H1 (cell line): ENCODE measurements around the gene UQCRQ. TPM values are rescaled to one million over a fixed set of nuclear protein-coding genes. Genes with fewer than 3 reads are reported as not detected.

Source experiments
- CTCF ChIA-PET: fragments of 300-600 bp; sonication (Branson Sonifier 250); formaldehyde crosslinking; loops from one replicate; lab custom pipeline; 2021; ENCODE audit not compliant: partially characterized antibody; lab: Charles Lee
- POLR2A ChIA-PET: fragments of 300-600 bp; sonication (Branson Sonifier 250); formaldehyde crosslinking; loops from one replicate; lab custom pipeline; 2021; ENCODE audit warnings: inconsistent platforms; ENCODE audit not compliant: partially characterized antibody; lab: Charles Lee
- DNase-seq, 2 experiments: peaks; one replicate each; pipeline versions ENCODE4 v3.0.0 to v3.0.0-alpha.2; 2010 to 2022; ENCODE audit warnings: low spot score in 2 of 2, low read depth in 1 of 2, mixed read lengths in 1 of 2
- FAIRE-seq: peaks from 2 replicates; lab custom pipeline; 2011; peaks lifted over from hg19 to GRCh38; lab: Jason Lieb, UNC
- H2AFZ ChIP-seq: 2 replicates; pipeline ENCODE4 v1.8.1; 2012; ENCODE audit warnings: low read length, inconsistent platforms
- H2AK5ac ChIP-seq: 2 replicates; pipeline ENCODE4 v1.6.1; 2013; ENCODE audit warnings: low read depth, low read length
- H2BK120ac ChIP-seq: replicated peaks from 2 replicates; pipeline ENCODE3; 2013; ENCODE audit warnings: low read depth, low read length, inconsistent platforms
- H2BK12ac ChIP-seq: 2 replicates; pipeline ENCODE4 v1.6.1; 2013; ENCODE audit warnings: low read depth, low read length
- H2BK15ac ChIP-seq: 2 replicates; pipeline ENCODE4 v1.6.1; 2013; ENCODE audit warnings: low read length
- H2BK20ac ChIP-seq: 2 replicates; pipeline ENCODE4 v1.6.1; 2013; ENCODE audit warnings: low read length
- H2BK5ac ChIP-seq: 2 replicates; pipeline ENCODE4 v1.6.1; 2013; ENCODE audit warnings: low read depth, low read length
- H3K14ac ChIP-seq: 2 replicates; pipeline ENCODE4 v1.6.1; 2013; ENCODE audit warnings: inconsistent platforms; ENCODE audit not compliant: insufficient read length
- H3K18ac ChIP-seq: 2 replicates; pipeline ENCODE4 v1.6.1; 2013; ENCODE audit warnings: low read length; ENCODE audit errors: extremely low read depth
- H3K23ac ChIP-seq: 2 replicates; pipeline ENCODE4 v1.6.1; 2013; ENCODE audit warnings: inconsistent platforms; ENCODE audit not compliant: insufficient read length
- H3K23me2 ChIP-seq: 2 replicates; pipeline ENCODE4 v1.6.1; 2013; ENCODE audit warnings: low read depth, low read length
- H3K27ac ChIP-seq: 2 replicates; pipeline ENCODE4 v1.6.1; 2011; ENCODE audit warnings: low read depth, low read length, inconsistent platforms
- H3K27me3 ChIP-seq, 4 experiments: replicated peaks in 1 of 4; 1 replicate in 1 of 4; 2 replicates in 3 of 4; pipeline versions ENCODE4 v1.6.1 to v1.8.1; 2011 to 2013; ENCODE audit warnings: low read length in 3 of 4, mild to moderate bottlenecking in 3 of 4, inconsistent platforms in 2 of 4, mixed read lengths in 2 of 4, moderate library complexity in 1 of 4; ENCODE audit not compliant: control insufficient read depth in 3 of 4, insufficient read depth in 3 of 4; ENCODE audit errors: extremely low read depth in 1 of 4
- H3K36me3 ChIP-seq, 4 experiments: 2 replicates each; pipeline versions ENCODE4 v1.6.1 to v1.8.1; 2011 to 2013; ENCODE audit warnings: mild to moderate bottlenecking in 4 of 4, low read length in 3 of 4, moderate library complexity in 2 of 4, control low read depth in 1 of 4, inconsistent platforms in 1 of 4; ENCODE audit not compliant: insufficient read depth in 4 of 4, control insufficient read depth in 2 of 4
- H3K4ac ChIP-seq: replicated peaks from 2 replicates; pipeline ENCODE3; 2013; ENCODE audit warnings: low read length, low read depth, mixed read lengths, inconsistent platforms; ENCODE audit not compliant: insufficient read length
- H3K4me1 ChIP-seq, 4 experiments: replicated peaks in 1 of 4; 1 replicate in 1 of 4; 2 replicates in 3 of 4; pipeline versions ENCODE4 v1.6.1 to v1.8.1; 2011 to 2013; ENCODE audit warnings: low read length in 3 of 4, inconsistent platforms in 2 of 4, mixed read lengths in 1 of 4; ENCODE audit not compliant: insufficient read depth in 4 of 4, control insufficient read depth in 3 of 4
- H3K4me2 ChIP-seq, 2 experiments: 2 replicates each; pipeline versions ENCODE4 v1.6.1 to v1.8.1; 2011 to 2013; ENCODE audit warnings: low read depth in 2 of 2, low read length in 2 of 2, control low read depth in 1 of 2, inconsistent platforms in 1 of 2, mild to moderate bottlenecking in 1 of 2; ENCODE audit not compliant: insufficient read depth in 1 of 2
- H3K4me3 ChIP-seq, 4 experiments: fragments of 200-600, 300-600 bp in 1 of 4; sonication (generic), shearing (Covaris generic), sonication (Bioruptor Twin) in 1 of 4; 2 replicates each; pipeline versions ENCODE4 v1.5.1 to v1.8.1; 2011 to 2016; ENCODE audit warnings: low read length in 4 of 4, low read depth in 3 of 4, control low read depth in 2 of 4, inconsistent platforms in 2 of 4, mild to moderate bottlenecking in 2 of 4, mixed read lengths in 1 of 4, moderate library complexity in 1 of 4; ENCODE audit not compliant: insufficient read depth in 2 of 4; ENCODE audit errors: extremely low read depth in 1 of 4
- H3K56ac ChIP-seq: replicated peaks from 2 replicates; pipeline ENCODE3; 2013; ENCODE audit warnings: low read depth, mild to moderate bottlenecking, mixed read lengths, low read length, inconsistent platforms; ENCODE audit not compliant: insufficient read length
- H3K79me1 ChIP-seq: 2 replicates; pipeline ENCODE4 v1.6.1; 2013; ENCODE audit warnings: low read depth, low read length, control low read depth
- H3K79me2 ChIP-seq, 2 experiments: 2 replicates each; pipeline versions ENCODE4 v1.6.1 to v1.8.1; 2012 to 2013; ENCODE audit warnings: low read length in 2 of 2, mild to moderate bottlenecking in 2 of 2, inconsistent platforms in 1 of 2; ENCODE audit not compliant: insufficient read depth in 2 of 2, control insufficient read depth in 1 of 2
- H3K9ac ChIP-seq, 4 experiments: replicated peaks in 1 of 4; 1 replicate in 1 of 4; 2 replicates in 3 of 4; pipeline versions ENCODE4 v1.6.1 to v1.8.1; 2011 to 2013; ENCODE audit warnings: low read depth in 3 of 4, low read length in 3 of 4, control low read depth in 2 of 4, mild to moderate bottlenecking in 2 of 4, moderate library complexity in 2 of 4, inconsistent platforms in 1 of 4; ENCODE audit errors: extremely low read depth in 1 of 4
- H3K9me3 ChIP-seq, 2 experiments: 2 replicates each; pipeline versions ENCODE4 v1.6.1 to v1.8.1; 2012 to 2013; ENCODE audit warnings: mild to moderate bottlenecking in 2 of 2, moderate library complexity in 2 of 2, control low read depth in 1 of 2, inconsistent platforms in 1 of 2, low read depth in 1 of 2, low read length in 1 of 2, mixed read lengths in 1 of 2; ENCODE audit not compliant: insufficient read depth in 2 of 2
- H4K20me1 ChIP-seq, 2 experiments: replicated peaks in 1 of 2; 2 replicates each; pipeline versions ENCODE3 to v1.8.1; 2011 to 2013; ENCODE audit warnings: inconsistent platforms in 2 of 2, low read length in 2 of 2, mild to moderate bottlenecking in 1 of 2; ENCODE audit not compliant: insufficient read depth in 2 of 2, control insufficient read depth in 1 of 2
- H4K5ac ChIP-seq: 2 replicates; pipeline ENCODE4 v1.6.1; 2013; ENCODE audit warnings: low read length, low read depth, mixed read lengths, inconsistent platforms; ENCODE audit not compliant: insufficient read length
- H4K8ac ChIP-seq: 2 replicates; pipeline ENCODE4 v1.8.0; 2013; ENCODE audit warnings: mild to moderate bottlenecking, moderate library complexity, low read length, inconsistent platforms; ENCODE audit not compliant: insufficient read depth; ENCODE audit errors: extremely low read depth
- H4K91ac ChIP-seq: replicated peaks from 2 replicates; pipeline ENCODE3; 2013; ENCODE audit warnings: low read length, mixed read lengths, inconsistent platforms; ENCODE audit not compliant: insufficient read length
- BACH1 ChIP-seq: IDR thresholded peaks from 2 replicates; pipeline ENCODE4 v1.6.1; 2012; ENCODE audit warnings: low read length, improper control_type of control experiment
- BRCA1 ChIP-seq: IDR thresholded peaks from 2 replicates; pipeline ENCODE4 v1.6.1; 2012; ENCODE audit warnings: low read depth, low read length, improper control_type of control experiment
- CEBPB ChIP-seq: IDR thresholded peaks from 2 replicates; pipeline ENCODE4 v1.6.1; 2012; ENCODE audit warnings: low read depth, low read length
- GABPA ChIP-seq: IDR thresholded peaks from 2 replicates; pipeline ENCODE4 v1.6.1; 2011; ENCODE audit warnings: mild to moderate bottlenecking, low read length, moderate library complexity, borderline replicate concordance; ENCODE audit not compliant: insufficient read depth
- KDM1A ChIP-seq: fragments of 200-600, 300-600 bp; sonication (generic); IDR thresholded peaks from 2 replicates; pipeline ENCODE4 v1.7.1; 2016; ENCODE audit warnings: mild to moderate bottlenecking, low read length, borderline replicate concordance
- TBP ChIP-seq: IDR thresholded peaks from 2 replicates; pipeline ENCODE4 v1.6.1; 2011; ENCODE audit warnings: low read depth, low read length, improper control_type of control experiment
- TCF12 ChIP-seq: IDR thresholded peaks from 2 replicates; pipeline ENCODE4 v1.6.1; 2011; ENCODE audit warnings: low read depth, mild to moderate bottlenecking, low read length
- WGBS, 2 experiments: shearing (Covaris generic) in 1 of 2; methylation state at CpG; one replicate each; pipeline versions ENCODE4 v1.1.6 to v1.1.7; 2013 to 2015; ENCODE audit warnings: low lambda C conversion rate in 2 of 2, mixed read lengths in 2 of 2, inconsistent platforms in 1 of 2, low coverage in 1 of 2, missing lambda C conversion rate in 1 of 2; ENCODE audit not compliant: insufficient replicate concordance in 2 of 2, insufficient coverage in 1 of 2, insufficient read length in 1 of 2; ENCODE audit errors: extremely low coverage in 1 of 2, missing lambda C conversion rate in 1 of 2; 5-methylcytosine and 5-hydroxymethylcytosine counted together
- polyA plus RNA-seq, 7 experiments: library from polyadenylated mRNA; depleted of rRNA in 3 of 7; stranded (reverse) in 5 of 7; unstranded in 2 of 7; fragments of >200 nt in 5 of 7; fragments of 200-250 nt in 2 of 7; gene quantifications; 1 replicate in 5 of 7; 2 replicates in 1 of 7; 4 replicates in 1 of 7; pipeline versions ENCODE4 v1.2.1 to v1.2.3, GENCODE V29; 2011 to 2013; ENCODE audit warnings: missing spikeins in 2 of 7, mixed read lengths in 2 of 7
- total RNA-seq: library from RNA; stranded (reverse); fragmentation: NEBNext Ultra II Directional; extraction: Animal tissue kit (Norgen Biotek cat#: 25700); gene quantifications from 2 replicates; pipeline ENCODE4 v1.2.1, GENCODE V29; 2021

The UQCRQ gene
- total and polyA plus RNA-seq, 2 of the 8 experiments (the other 6 are each of a cell fraction or from before 2014, with no cell fraction given): 177 to 293 TPM

DNA sequence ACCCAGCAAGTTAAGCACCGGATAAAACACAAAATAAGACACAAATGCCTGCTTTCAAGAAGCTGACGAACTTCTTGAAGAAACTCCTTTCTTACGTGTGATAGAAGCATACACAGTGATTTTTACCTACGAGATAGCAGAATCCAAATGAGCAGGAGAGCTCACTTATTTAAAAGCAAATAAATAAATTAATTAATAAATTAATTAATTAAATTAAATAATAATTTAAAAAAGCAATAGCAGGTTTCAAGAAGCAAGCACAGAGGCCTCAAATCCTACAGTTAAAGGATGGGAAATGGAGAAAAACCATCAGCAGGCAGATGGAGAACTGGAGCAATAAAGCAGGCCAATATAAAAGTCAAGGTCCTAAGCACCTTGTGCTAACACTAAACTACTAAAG lies 24.4 kb downstream of the UQCRQ start:
- H2BK120ac ChIP-seq: no peak overlapping the region
- ChIA-PET POLR2A (no interaction called here), CTCF (interaction anchor here (0.6 to 1.1 kb wide), 3 partner anchors 15 to 1660 kb away, joined by 3 read pairs; no protein-coding TSS in a partner anchor)
- no peak for TF ChIP-seq TBP
- no peak for TF ChIP-seq CEBPB
- no peak for TF ChIP-seq KDM1A
- no peak for TF ChIP-seq GABPA
- TF ChIP-seq BACH1: no peak
- TF ChIP-seq TCF12: no peak
- TF ChIP-seq BRCA1: no peak
- FAIRE-seq (no peak), DNase-seq (no peak)
- no peak overlapping the region for H3K9ac ChIP-seq
- no peak overlapping the region for H4K8ac ChIP-seq
- H3K4ac ChIP-seq: no peak overlapping the region
- no peaks in the 10 kb centered on the region for H3K23me2 ChIP-seq
- H2BK12ac ChIP-seq: no peak overlapping the region
- no peak overlapping the region for H3K4me3 ChIP-seq
- H3K79me1 ChIP-seq: no peaks in the 10 kb centered on the region
- H4K5ac ChIP-seq: no peak overlapping the region
- H3K18ac ChIP-seq: no peak overlapping the region
- H2AK5ac ChIP-seq: no peak overlapping the region
- H2BK15ac ChIP-seq: no peak overlapping the region
- no peak overlapping the region for H3K56ac ChIP-seq
- H3K14ac ChIP-seq: no peak overlapping the region
- H4K20me1 ChIP-seq: peaks cover 0 to 2% of the 10 kb centered on the region in 2 experiments
- H3K79me2 ChIP-seq: no peaks in the 10 kb centered on the region
- H3K4me2 ChIP-seq: no peak overlapping the region
- H2BK20ac ChIP-seq: no peak overlapping the region
- H3K4me1 ChIP-seq: no peaks in the 10 kb centered on the region
- H3K27me3 ChIP-seq: no peaks in the 10 kb centered on the region; a peak in 1 of 7 replicates
- no peaks in the 10 kb centered on the region for H3K9me3 ChIP-seq
- WGBS, 2 experiments: 89% methylated on average over 4 of the region's 4 CpGs; no CpG with 5 or more reads in 1 of the 2 experiments
- H2BK5ac ChIP-seq: no peak overlapping the region
- peaks cover 21 to 92% (median 52%) of the 10 kb centered on the region in 4 experiments for H3K36me3 ChIP-seq
- no peak overlapping the region for H4K91ac ChIP-seq
- H3K27ac ChIP-seq: no peak overlapping the region
- H3K23ac ChIP-seq: no peak overlapping the region
- H2AFZ ChIP-seq: no peak overlapping the region
